Measurements from ENCODE around the gene MRAS.
"Not testable (repeated sequence)": the region's sequence is repeated elsewhere in the genome, so short reads cannot be mapped to it uniquely, and the experiment has no call there.

Gene MRAS

GRCh38 chr3:138367911-138368310 lies 19.5 kb downstream of the MRAS start:
- DNase-seq = no peak

GRCh38 chr3:138369151-138369900 lies 20.9 kb downstream of the MRAS start:
- DNase-seq = no peak

- DNase-seq = no peak
Observed at GRCh38 chr3:138370321-138370720, 21.9 kb downstream of the MRAS start.

- DNase-seq = no peak
Observed at GRCh38 chr3:138371070-138371965, 22.9 kb downstream of the MRAS start.

- DNase-seq = no peak
Observed at GRCh38 chr3:138373087-138373735, 24.8 kb downstream of the MRAS start.

GRCh38 chr3:138373736-138374094 lies 25.3 kb downstream of the MRAS start:
- no peak for DNase-seq

GRCh38 chr3:138374573-138375134 lies 26.3 kb downstream of the MRAS start:
- no peak for DNase-seq

GRCh38 chr3:138375447-138375846 lies 27.1 kb downstream of the MRAS start:
- no peak for DNase-seq

- no peak for DNase-seq
Observed at GRCh38 chr3:138376663-138377062, 28.3 kb downstream of the MRAS start.

GRCh38 chr3:138377212-138377611 lies 28.8 kb downstream of the MRAS start:
- DNase-seq = not testable (repeated sequence)

- no peak for DNase-seq
Observed at GRCh38 chr3:138377804-138378203, 29.4 kb downstream of the MRAS start.

GRCh38 chr3:138378331-138378730 lies 30.0 kb downstream of the MRAS start:
- DNase-seq = no peak

- no peak for DNase-seq
Observed at GRCh38 chr3:138378990-138379389, 30.6 kb downstream of the MRAS start.

GRCh38 chr3:138381413-138381901 lies 33.1 kb downstream of the MRAS start:
- DNase-seq = no peak

GRCh38 chr3:138381950-138382715 lies 33.8 kb downstream of the MRAS start:
- no peak for DNase-seq

- DNase-seq = no peak
Observed at GRCh38 chr3:138383715-138384465, 35.5 kb downstream of the MRAS start.

GRCh38 chr3:138384531-138384930 lies 36.2 kb downstream of the MRAS start:
- DNase-seq = no peak

GRCh38 chr3:138384976-138385375 lies 36.6 kb downstream of the MRAS start:
- no peak for DNase-seq

- DNase-seq = no peak
Observed at GRCh38 chr3:138389144-138389601, 40.8 kb downstream of the MRAS start.

GRCh38 chr3:138389841-138390581 lies 41.6 kb downstream of the MRAS start:
- DNase-seq = no peak

GRCh38 chr3:138390582-138390932 lies 42.2 kb downstream of the MRAS start:
- no peak for DNase-seq

Data from KG1 (cell line).